ENCODE measurements around the gene HERC2.
"Not testable (repeated sequence)": the region's sequence is repeated elsewhere in the genome, so short reads cannot be mapped to it uniquely, and the experiment has no call there.

- TF ChIP-seq CTCF (IDR thresholded peaks at IDR 0.05); TCF7L2 (IDR thresholded peaks at IDR 0.05; ENCODE audit: low read depth, low read length); REST (IDR thresholded peaks at IDR 0.05; ENCODE audit: insufficient read depth in 1 of 2, low read depth in 2 of 2, low read length in 1 of 2); POLR2AphosphoS5 (IDR thresholded peaks at IDR 0.05; ENCODE audit: low read depth, low read length); SIN3A (IDR thresholded peaks at IDR 0.05; ENCODE audit: borderline replicate concordance, insufficient read depth, low read depth, low read length): not testable (repeated sequence)
These were observed 125.4 kb downstream of the HERC2 start for GRCh38 chr15:28196581-28196980.
